HepG2 (cell line): ENCODE data around the gene CLDN7. TPM values are rescaled to one million over a fixed set of nuclear protein-coding genes. Genes with fewer than 3 reads are reported as not detected.

Experiments
- ATAC-seq: fragments of 200-7000 bp; cut with Tn5 transposase; 3 replicates; pipeline ENCODE4 v1.9.1; 2020; ENCODE audit warnings: mild to moderate bottlenecking, moderate library complexity
- BruUV-seq: library from RNA; stranded (reverse); fragments of 400-500 nt; replicated peaks from 2 replicates; lab custom pipeline; 2021; lab: Mats Ljungman, UMichigan
- CTCF ChIA-PET: fragments of 300-600 bp; formaldehyde crosslinking; extraction: SDS; loops from one replicate; lab custom pipeline; 2021; ENCODE audit warnings: low total read pairs, inconsistent platforms, low intra/inter-chr PET ratio; lab: Yijun Ruan, JAX
- POLR2A ChIA-PET: fragments of 350-600 bp; sonication (Branson Sonifier 250); formaldehyde crosslinking; loops from one replicate; lab custom pipeline; 2020; ENCODE audit warnings: antibody characterized with exemption, inconsistent platforms; lab: Yijun Ruan, JAX
- DNase-seq: peaks from one replicate; pipeline ENCODE4 v3.0.0-alpha.2; 2015; ENCODE audit warnings: low spot score
- FAIRE-seq: peaks from 3 replicates; lab custom pipeline; 2011; peaks lifted over from hg19 to GRCh38; lab: Jason Lieb, UNC
- H2AFZ ChIP-seq: one replicate; pipeline ENCODE4 v1.6.1; 2011; ENCODE audit warnings: low read length, inconsistent platforms
- H3K27ac ChIP-seq: fragments of 300-600 bp; 3 replicates; pipeline ENCODE4 v1.8.0; 2011; ENCODE audit warnings: mixed run types, mild to moderate bottlenecking, mixed read lengths, low read length, inconsistent platforms; ENCODE audit not compliant: insufficient read depth; ENCODE audit errors: extremely low read length
- H3K27me3 ChIP-seq, 2 experiments: fragments of 200-600 bp in 1 of 2; 2 replicates in 1 of 2; 3 replicates in 1 of 2; pipeline versions ENCODE4 v1.6.0 to v1.8.0; 2011; ENCODE audit warnings: low read length in 2 of 2, mild to moderate bottlenecking in 2 of 2, moderate library complexity in 2 of 2, inconsistent platforms in 1 of 2; ENCODE audit not compliant: insufficient read depth in 2 of 2, control insufficient read depth in 1 of 2
- H3K36me3 ChIP-seq, 2 experiments: fragments of 200-600 bp in 1 of 2; replicated peaks in 1 of 2; 2 replicates in 1 of 2; 3 replicates in 1 of 2; pipeline versions ENCODE4 v1.5.1 to v1.8.0; 2011; ENCODE audit warnings: low read length in 2 of 2, inconsistent platforms in 1 of 2; ENCODE audit not compliant: insufficient read depth in 2 of 2, control insufficient read depth in 1 of 2
- H3K4me1 ChIP-seq: 2 replicates; pipeline ENCODE4 v1.5.1; 2012; ENCODE audit warnings: low read length, inconsistent platforms; ENCODE audit not compliant: insufficient read depth
- H3K4me2 ChIP-seq: 2 replicates; pipeline ENCODE4 v1.6.0; 2011; ENCODE audit warnings: low read depth, low read length, inconsistent platforms
- H3K4me3 ChIP-seq, 3 experiments: fragments of 200-600 bp in 1 of 3; sonication (generic), shearing (Covaris generic) in 1 of 3; replicated peaks in 1 of 3; 2 replicates each; pipeline ENCODE4 v1.5.1; 2011 to 2016; ENCODE audit warnings: low read length in 3 of 3, inconsistent platforms in 2 of 3, low read depth in 2 of 3, mild to moderate bottlenecking in 2 of 3, control low read depth in 1 of 3, mixed read lengths in 1 of 3; ENCODE audit not compliant: insufficient read depth in 1 of 3
- H3K79me2 ChIP-seq: one replicate; pipeline ENCODE4 v1.6.1; 2011; ENCODE audit warnings: low read length, inconsistent platforms; ENCODE audit not compliant: insufficient read depth
- H3K9ac ChIP-seq: 2 replicates; pipeline ENCODE4 v1.6.0; 2011; ENCODE audit warnings: mild to moderate bottlenecking, low read depth, low read length, inconsistent platforms; ENCODE audit not compliant: insufficient read depth
- H3K9me3 ChIP-seq: 2 replicates; pipeline ENCODE4 v1.5.1; 2012; ENCODE audit warnings: mild to moderate bottlenecking, low read length
- H4K20me1 ChIP-seq: 2 replicates; pipeline ENCODE4 v1.6.0; 2011; ENCODE audit warnings: inconsistent platforms, mild to moderate bottlenecking, low read length, moderate library complexity; ENCODE audit not compliant: insufficient read depth
- CREBL2 ChIP-seq: sonication (generic); formaldehyde crosslinking; IDR thresholded peaks from 2 replicates; pipeline ENCODE4 v1.8.1; 2023; ENCODE audit warnings: missing genetic modification reagents, mild to moderate bottlenecking, borderline replicate concordance
- FOXP1 ChIP-seq, 2 experiments: fragments of 450-650 bp in 1 of 2; IDR thresholded peaks; 2 replicates each; pipeline ENCODE4 v1.6.1; 2017 to 2018; ENCODE audit warnings: antibody characterized with exemption in 1 of 2
- HOXD1 ChIP-seq: sonication (generic); formaldehyde crosslinking; IDR thresholded peaks from 2 replicates; pipeline ENCODE4 v1.5.0; 2020; ENCODE audit warnings: missing genetic modification reagents
- MED13 ChIP-seq: sonication (generic); formaldehyde crosslinking; IDR thresholded peaks from 2 replicates; pipeline ENCODE4 v1.5.0; 2020; ENCODE audit warnings: missing genetic modification reagents
- MYC ChIP-seq: sonication (generic); formaldehyde crosslinking; IDR thresholded peaks from 2 replicates; pipeline ENCODE4 v1.9.0; 2021; ENCODE audit warnings: missing genetic modification reagents, borderline replicate concordance
- NAIF1 ChIP-seq: sonication (generic); formaldehyde crosslinking; IDR thresholded peaks from 2 replicates; pipeline ENCODE4 v1.5.0; 2020; ENCODE audit warnings: mild to moderate bottlenecking, missing genetic modification reagents, borderline replicate concordance
- NFRKB ChIP-seq: fragments of 450-650 bp; IDR thresholded peaks from 2 replicates; pipeline ENCODE4 v1.6.1; 2017
- SAP130 ChIP-seq: IDR thresholded peaks from 2 replicates; pipeline ENCODE4 v1.6.1; 2016; ENCODE audit warnings: low read depth
- SP4 ChIP-seq: sonication (generic); formaldehyde crosslinking; IDR thresholded peaks from 2 replicates; pipeline ENCODE4 v1.8.1; 2023; ENCODE audit warnings: mild to moderate bottlenecking, missing genetic modification reagents
- SSRP1 ChIP-seq: IDR thresholded peaks from 2 replicates; pipeline ENCODE4 v1.6.1; 2016; ENCODE audit warnings: control low read depth
- STAT6 ChIP-seq: sonication (generic); formaldehyde crosslinking; IDR thresholded peaks from 2 replicates; pipeline ENCODE4 v1.4.0; 2020; ENCODE audit warnings: missing genetic modification reagents, mild to moderate bottlenecking, borderline replicate concordance
- TARDBP ChIP-seq: sonication (generic); formaldehyde crosslinking; IDR thresholded peaks from 2 replicates; pipeline ENCODE4 v1.8.0; 2022; ENCODE audit warnings: mild to moderate bottlenecking, missing genetic modification reagents
- THRA ChIP-seq: sonication (generic); formaldehyde crosslinking; IDR thresholded peaks from 2 replicates; pipeline ENCODE4 v1.4.0; 2020; ENCODE audit warnings: missing genetic modification reagents, borderline replicate concordance
- ZBTB25 ChIP-seq: IDR thresholded peaks from 2 replicates; pipeline ENCODE4 v1.6.1; 2018; ENCODE audit warnings: missing genetic modification reagents
- ZNF263 ChIP-seq: sonication (generic); formaldehyde crosslinking; IDR thresholded peaks from 2 replicates; pipeline ENCODE4 v1.4.0; 2020; ENCODE audit warnings: missing genetic modification reagents
- ZNF33B ChIP-seq: sonication (generic); formaldehyde crosslinking; IDR thresholded peaks from 2 replicates; pipeline ENCODE4 v1.5.1; 2020; ENCODE audit warnings: mild to moderate bottlenecking, missing genetic modification reagents
- ZNF550 ChIP-seq: sonication (generic); formaldehyde crosslinking; IDR thresholded peaks from 2 replicates; pipeline ENCODE4 v1.4.0; 2020; ENCODE audit warnings: mild to moderate bottlenecking, missing genetic modification reagents, borderline replicate concordance
- ZNF597 ChIP-seq: sonication (generic); formaldehyde crosslinking; IDR thresholded peaks from 2 replicates; pipeline ENCODE4 v1.5.0; 2020; ENCODE audit warnings: missing genetic modification reagents
- ZNF605 ChIP-seq: sonication (generic); formaldehyde crosslinking; IDR thresholded peaks from 2 replicates; pipeline ENCODE4 v1.8.0; 2022; ENCODE audit warnings: mild to moderate bottlenecking, missing genetic modification reagents
- WGBS: methylation state at CpG from one replicate; pipeline ENCODE4 v1.1.6; 2017; ENCODE audit warnings: low lambda C conversion rate; 5-methylcytosine and 5-hydroxymethylcytosine counted together
- in situ Hi-C: cut with HindIII; loops from 2 replicates; pipeline ENCODE4 v1.10.0; 2017; ENCODE audit warnings: low pct_unique_long_range_greater_than_20kb; ENCODE audit not compliant: extremely low pct_ligation_motif_present
- intact Hi-C: fragments of 100-400 bp; cut with micrococcal nuclease; formaldehyde crosslinking; loops from one replicate; pipeline ENCODE4 v1.10.0; 2022; ENCODE audit not compliant: unreplicated experiment
- polyA plus RNA-seq, 8 experiments: library from polyadenylated mRNA; depleted of rRNA in 3 of 8; stranded (reverse) in 7 of 8; unstranded in 1 of 8; fragments of >200 nt; fragmentation: Illumina TruSeq in 4 of 8; extraction: Trizol in 4 of 8; gene quantifications; 2 replicates each; pipeline versions ENCODE4 v1.2.1 to v1.2.3, GENCODE V29; 2011 to 2016; ENCODE audit warnings: low read depth in 4 of 8, missing spikeins in 1 of 8, mixed read lengths in 1 of 8; ENCODE audit not compliant: insufficient read depth in 1 of 8
- total RNA-seq, 5 experiments: library from RNA; depleted of rRNA; stranded (reverse); fragments of >200 nt; fragmentation: Illumina TruSeq; extraction: Trizol; gene quantifications; 2 replicates each; pipeline ENCODE4 v1.2.3, GENCODE V29; 2016; ENCODE audit warnings: low read depth in 1 of 5

CLDN7 gene
- total and polyA plus RNA-seq, 2 of the 13 experiments (the other 11 are each of a cell fraction or from before 2014, with no cell fraction given): not detected

- H3K27me3 ChIP-seq: peaks cover 0 to 4% of the 10 kb centered on the region in 2 experiments; a peak in 2 of 5 replicates
- peak overlapping the region; percentile 77 for H3K4me2 ChIP-seq
- H3K36me3 ChIP-seq: no peaks in the 10 kb centered on the region
- FAIRE-seq (peak; percentile 90), ATAC-seq (peak; percentile 1), DNase-seq (peak; percentile 39)
- H3K9ac ChIP-seq: 0 out of 2 replicates have a peak overlapping the region, but pooled peaks have one; percentile 28
- H3K4me3 ChIP-seq: peak overlapping the region in 2 of 3 experiments; percentile 22 to 68; a peak in 3 of 6 replicates
- ChIA-PET CTCF (interaction anchor here (1.9 kb wide), 1 partner anchor 169 kb away, joined by 10 read pairs; no protein-coding TSS in a partner anchor), POLR2A (interaction anchor here (0.8 to 2.9 kb wide), 5 partner anchors 24 to 179 kb away, joined by 3 to 35 read pairs (median 4); partner anchors contain the start of genes ASGR1, ASGR2 and SLC16A13)
- no peak overlapping the region for H3K27ac ChIP-seq
- no peaks in the 10 kb centered on the region for H3K9me3 ChIP-seq
- no peaks in the 10 kb centered on the region for H4K20me1 ChIP-seq
- no TSS peak for BruUV-seq
- WGBS: 5% methylated on average over 5 of the region's 9 CpGs
- peaks cover 56% of the 10 kb centered on the region for H3K4me1 ChIP-seq
- intact Hi-C loops (no loop called here), in situ Hi-C loops (loop anchor here (5.0 kb wide), 1 partner anchor 38 kb away; the partner anchor contains the start of gene ASGR1)
- H3K79me2 ChIP-seq: peaks cover under 1% of the 10 kb centered on the region
- no peak overlapping the region for H2AFZ ChIP-seq
- peak; percentile 5; the same call in 1 of the 2 replicates for TF ChIP-seq SSRP1 (CRISPR knock-in tag)
- no peak for TF ChIP-seq NAIF1
- TF ChIP-seq ZNF263 (CRISPR knock-in tag): 0 out of 2 replicates have a peak, but pooled peaks have one; percentile 39
- no peak for TF ChIP-seq MED13 (CRISPR knock-in tag)
- 0 out of 2 replicates have a peak, but pooled peaks have one; percentile 4 for TF ChIP-seq ZNF605 (CRISPR knock-in tag)
- no peak for TF ChIP-seq ZNF550 (CRISPR knock-in tag)
- TF ChIP-seq NFRKB: no peak
- TF ChIP-seq HOXD1: no peak
- no peak for TF ChIP-seq CREBL2 (CRISPR knock-in tag)
- TF ChIP-seq SAP130 (CRISPR knock-in tag): peak; percentile 10; the same call in 1 of the 2 replicates
- no peak for TF ChIP-seq STAT6 (CRISPR knock-in tag)
- TF ChIP-seq THRA (CRISPR knock-in tag): no peak
- TF ChIP-seq MYC (CRISPR knock-in tag): peak; percentile 46; the same call in 1 of the 2 replicates
- TF ChIP-seq ZNF33B (CRISPR knock-in tag): no peak
- TF ChIP-seq FOXP1 (IDR thresholded peaks at IDR 0.05): no peak
- TF ChIP-seq FOXP1 (CRISPR knock-in tag; IDR thresholded peaks at IDR 0.05): 0 out of 2 replicates have a peak, but pooled peaks have one; percentile 1
- no peak for TF ChIP-seq SP4 (CRISPR knock-in tag)
- no peak for TF ChIP-seq TARDBP (CRISPR knock-in tag)
- TF ChIP-seq ZNF597 (CRISPR knock-in tag): peak; percentile 86; the same call in 1 of the 2 replicates
- TF ChIP-seq ZBTB25 (CRISPR knock-in tag): no peak
Measured at GRCh38 chr17:7215136-7215638, 47.1 kb downstream of the CLDN7 start.
